Suppressor macrophage treated with lipopolysaccharide for 4 hours (primary cell): ENCODE measurements around the gene NPR1.

Experiments
- DNase-seq: peaks from one replicate; pipeline ENCODE4 v3.0.0-alpha.2; 2020

NPR1 gene

GRCh38 chr1:153730468-153730988 lies 52.0 kb downstream of the NPR1 start:
- DNase-seq: no peak

DNA sequence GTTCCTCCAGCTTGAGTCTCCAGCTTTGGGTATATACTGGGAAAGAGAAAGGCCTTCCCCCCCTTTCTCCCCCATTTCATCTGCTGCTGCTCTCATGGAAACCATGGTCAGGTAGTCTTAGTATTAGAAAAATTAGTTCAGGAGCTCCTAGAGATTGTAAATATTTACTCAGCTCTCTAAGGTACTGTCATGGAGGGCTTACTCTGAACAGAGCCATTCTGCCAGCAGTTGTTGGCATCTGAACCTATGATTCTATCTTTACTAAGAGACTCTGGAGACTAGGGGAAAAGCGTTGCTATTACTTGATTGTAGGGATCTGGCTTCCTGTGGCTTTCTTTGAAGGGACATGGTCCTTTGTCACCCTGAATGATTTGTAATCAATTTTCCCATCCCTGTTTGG lies 55.5 kb downstream of the NPR1 start:
- no peak for DNase-seq

DNA sequence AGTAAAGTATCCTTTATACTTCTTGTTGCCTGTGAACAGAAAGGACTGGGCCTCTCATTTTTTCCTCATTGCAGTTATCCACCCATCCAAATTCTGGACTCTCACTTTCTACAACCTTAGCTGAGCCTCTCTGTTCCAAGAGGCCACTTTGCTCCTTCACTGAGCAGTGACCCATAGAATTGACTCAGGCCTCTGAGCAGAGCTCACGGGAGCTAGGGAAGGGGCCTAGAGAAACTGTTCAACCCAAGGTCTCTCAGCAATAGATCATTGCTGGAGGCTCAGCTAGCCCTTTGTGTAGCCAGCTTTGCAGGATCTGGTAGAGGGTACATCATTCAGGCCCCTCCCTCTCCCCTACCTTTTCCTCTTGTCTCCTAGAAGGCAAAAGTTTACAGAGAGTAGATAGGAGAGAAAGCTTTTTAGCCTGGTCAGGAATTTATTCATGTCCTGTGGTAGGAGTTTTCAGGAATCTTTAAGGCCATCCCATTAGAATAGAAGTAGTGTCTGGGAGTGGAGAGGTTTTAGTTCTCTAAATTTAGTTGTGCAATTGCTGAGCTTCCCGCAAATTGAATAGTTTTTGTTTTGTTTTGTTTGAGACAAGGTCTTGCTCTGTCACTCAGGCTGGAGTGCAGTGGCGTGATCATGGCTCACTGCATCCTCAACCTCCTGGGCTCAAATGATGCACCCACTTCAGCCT lies 56.1 kb downstream of the NPR1 start:
- DNase-seq: peak; percentile 83

DNA sequence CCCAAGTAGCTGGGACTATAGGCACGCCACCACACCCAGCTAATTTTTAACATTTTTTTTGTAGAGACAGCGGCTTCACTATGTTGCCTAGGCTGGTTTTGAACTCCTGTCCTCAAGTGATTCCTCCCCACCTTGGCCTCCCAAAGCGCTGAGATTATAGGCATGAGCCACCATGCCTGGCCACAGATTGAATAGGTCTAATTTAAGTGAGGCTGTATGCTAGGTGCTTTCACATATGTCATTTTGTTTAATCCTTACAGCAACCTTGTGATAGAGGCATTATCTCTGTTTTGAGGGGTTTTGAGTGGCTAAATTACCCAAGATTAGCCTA lies 56.6 kb downstream of the NPR1 start:
- no peak for DNase-seq

DNA sequence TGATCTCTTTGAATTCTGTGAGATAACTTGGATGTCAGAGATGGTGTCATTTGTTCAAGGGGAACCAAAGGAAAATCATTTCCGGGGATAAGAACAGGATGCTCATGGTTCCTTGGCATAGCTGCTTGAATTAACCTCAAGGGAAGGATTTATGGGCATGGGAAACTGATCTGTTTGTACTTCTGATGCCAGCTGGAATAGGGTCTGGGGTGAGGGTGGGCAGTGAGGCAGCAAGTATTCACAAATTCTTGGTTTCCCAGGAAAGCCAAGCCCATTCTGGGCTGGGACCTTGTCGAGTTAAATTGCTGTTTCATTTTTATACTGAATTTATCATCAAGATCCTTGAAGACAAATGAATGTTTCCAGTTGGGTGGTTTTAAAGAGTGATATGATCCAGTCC lies 63.5 kb downstream of the NPR1 start:
- DNase-seq: no peak

- DNase-seq: peak; percentile 76
Measured at GRCh38 chr1:153742411-153743142, 64.1 kb downstream of the NPR1 start.
